Neuronal stem cell (in vitro differentiated cells): ENCODE data around the gene SMAD6.

Experiments
- DNase-seq: peaks from one replicate; pipeline ENCODE4 v3.0.0-alpha.2; 2013; ENCODE audit warnings: low spot score
- H2AFZ ChIP-seq: one replicate; pipeline ENCODE4 v1.6.1; 2013; ENCODE audit warnings: mild to moderate bottlenecking, low read length, inconsistent platforms
- H2AK5ac ChIP-seq: 2 replicates; pipeline ENCODE4 v1.6.1; 2013; ENCODE audit warnings: low read depth, mild to moderate bottlenecking, inconsistent platforms, low read length, moderate library complexity, mixed read lengths
- H2BK120ac ChIP-seq: 2 replicates; pipeline ENCODE4 v1.6.1; 2013; ENCODE audit warnings: low read depth, mild to moderate bottlenecking, inconsistent platforms, low read length, moderate library complexity, mixed read lengths
- H2BK12ac ChIP-seq: one replicate; pipeline ENCODE4 v1.6.1; 2013; ENCODE audit warnings: low read length, inconsistent platforms
- H2BK15ac ChIP-seq: 2 replicates; pipeline ENCODE4 v1.6.1; 2013; ENCODE audit warnings: mild to moderate bottlenecking, low read length, inconsistent platforms, mixed read lengths
- H2BK5ac ChIP-seq: one replicate; pipeline ENCODE4 v1.6.1; 2013; ENCODE audit warnings: inconsistent platforms, mild to moderate bottlenecking, low read length, moderate library complexity
- H3K14ac ChIP-seq: one replicate; pipeline ENCODE4 v1.6.1; 2013; ENCODE audit warnings: low read length, inconsistent platforms
- H3K18ac ChIP-seq: 2 replicates; pipeline ENCODE4 v1.6.1; 2013; ENCODE audit warnings: low read length, inconsistent platforms
- H3K23ac ChIP-seq: 2 replicates; pipeline ENCODE4 v1.6.1; 2013; ENCODE audit warnings: low read depth, mild to moderate bottlenecking, mixed read lengths, low read length, inconsistent platforms; ENCODE audit not compliant: poor library complexity
- H3K27ac ChIP-seq: replicated peaks from 3 replicates; pipeline ENCODE4 v1.5.1; 2013; ENCODE audit warnings: low read length, inconsistent platforms
- H3K27me3 ChIP-seq, 3 experiments: 2 replicates each; pipeline ENCODE4 v1.6.1; 2013; ENCODE audit warnings: low read length in 3 of 3, mild to moderate bottlenecking in 2 of 3, inconsistent platforms in 1 of 3, low read depth in 1 of 3, mixed read lengths in 1 of 3, moderate library complexity in 1 of 3; ENCODE audit not compliant: control insufficient read depth in 3 of 3, insufficient read depth in 3 of 3
- H3K36me3 ChIP-seq, 2 donors: replicated peaks in 1 of 2; 2 replicates each; pipeline ENCODE4 v1.6.1; 2013; ENCODE audit warnings: low read length in 2 of 2; ENCODE audit not compliant: control insufficient read depth in 2 of 2, insufficient read depth in 2 of 2
- H3K4ac ChIP-seq: 2 replicates; pipeline ENCODE4 v1.6.1; 2013; ENCODE audit warnings: inconsistent platforms, mild to moderate bottlenecking, low read length, moderate library complexity
- H3K4me1 ChIP-seq, 2 donors: 1 replicate in 1 of 2; 2 replicates in 1 of 2; pipeline ENCODE4 v1.6.1; 2013; ENCODE audit warnings: low read length in 2 of 2, low read depth in 1 of 2; ENCODE audit not compliant: control insufficient read depth in 2 of 2, insufficient read depth in 1 of 2
- H3K4me2 ChIP-seq: one replicate; pipeline ENCODE4 v1.6.1; 2013; ENCODE audit warnings: mild to moderate bottlenecking, low read length, inconsistent platforms; ENCODE audit not compliant: insufficient read depth, poor library complexity, severe bottlenecking
- H3K4me3 ChIP-seq, 2 donors: 2 replicates each; pipeline ENCODE4 v1.5.1; 2013; ENCODE audit warnings: low read length in 2 of 2, mild to moderate bottlenecking in 2 of 2, inconsistent platforms in 1 of 2, moderate library complexity in 1 of 2
- H3K79me1 ChIP-seq: one replicate; pipeline ENCODE4 v1.6.1; 2013; ENCODE audit warnings: low read depth, mild to moderate bottlenecking, inconsistent platforms, low read length, moderate library complexity
- H3K9ac ChIP-seq: one replicate; pipeline ENCODE4 v1.6.1; 2013; ENCODE audit warnings: mild to moderate bottlenecking, low read depth, low read length, inconsistent platforms; ENCODE audit not compliant: poor library complexity
- H3K9me3 ChIP-seq, 2 donors: replicated peaks in 1 of 2; 2 replicates each; pipeline versions ENCODE3 to v1.6.1; 2013; ENCODE audit warnings: low read length in 2 of 2, mild to moderate bottlenecking in 2 of 2, inconsistent platforms in 1 of 2, low read depth in 1 of 2, mixed read lengths in 1 of 2, moderate library complexity in 1 of 2; ENCODE audit not compliant: control insufficient read depth in 2 of 2, insufficient read depth in 1 of 2
- H4K8ac ChIP-seq: one replicate; pipeline ENCODE4 v1.6.1; 2013; ENCODE audit warnings: low read depth, mild to moderate bottlenecking, inconsistent platforms, low read length, moderate library complexity
- H4K91ac ChIP-seq: one replicate; pipeline ENCODE4 v1.6.1; 2013; ENCODE audit warnings: low read length, low read depth, mild to moderate bottlenecking, inconsistent platforms; ENCODE audit not compliant: poor library complexity
- WGBS, 2 donors: extraction: QIAGEN DNeasy Blood & Tissue Kit; methylation state at CpG; one replicate each; pipeline ENCODE4 v1.1.7; 2013; ENCODE audit warnings: missing lambda C conversion rate in 2 of 2, mixed read lengths in 1 of 2; ENCODE audit not compliant: insufficient read length in 2 of 2, insufficient replicate concordance in 1 of 2; ENCODE audit errors: extremely low coverage in 2 of 2; 5-methylcytosine and 5-hydroxymethylcytosine counted together

SMAD6 gene

GRCh38 chr15:66654361-66654738, 47.7 kb upstream of the SMAD6 start:
- Histone ChIP-seq H4K91ac (no peak overlapping the region), H3K4me2 (no peak overlapping the region), H3K23ac (peak overlapping the region; percentile 2), H3K14ac (no peak overlapping the region), H3K36me3 (no peaks in the 10 kb centered on the region), H3K27me3 (no peaks in the 10 kb centered on the region), H3K18ac (peak overlapping the region; percentile 22), H2BK5ac (no peak overlapping the region), H3K9ac (no peak overlapping the region), H2BK12ac (no peak overlapping the region), H2AFZ (peak overlapping the region; percentile 9), H3K4ac (no peak overlapping the region), H3K79me1 (no peaks in the 10 kb centered on the region), H2BK15ac (peak overlapping the region; percentile 2), H3K4me1 (peaks cover 38 to 48% of the 10 kb centered on the region in 2 donors), H4K8ac (no peak overlapping the region), H3K27ac (no peak overlapping the region), H2BK120ac (no peak overlapping the region), H3K9me3 (no peaks in the 10 kb centered on the region), H2AK5ac (peak overlapping the region; percentile 28), H3K4me3 (no peak overlapping the region)
- no CpG with 5 or more reads among the region's 12 CpGs for WGBS, 2 donors
- no peak for DNase-seq

DNA sequence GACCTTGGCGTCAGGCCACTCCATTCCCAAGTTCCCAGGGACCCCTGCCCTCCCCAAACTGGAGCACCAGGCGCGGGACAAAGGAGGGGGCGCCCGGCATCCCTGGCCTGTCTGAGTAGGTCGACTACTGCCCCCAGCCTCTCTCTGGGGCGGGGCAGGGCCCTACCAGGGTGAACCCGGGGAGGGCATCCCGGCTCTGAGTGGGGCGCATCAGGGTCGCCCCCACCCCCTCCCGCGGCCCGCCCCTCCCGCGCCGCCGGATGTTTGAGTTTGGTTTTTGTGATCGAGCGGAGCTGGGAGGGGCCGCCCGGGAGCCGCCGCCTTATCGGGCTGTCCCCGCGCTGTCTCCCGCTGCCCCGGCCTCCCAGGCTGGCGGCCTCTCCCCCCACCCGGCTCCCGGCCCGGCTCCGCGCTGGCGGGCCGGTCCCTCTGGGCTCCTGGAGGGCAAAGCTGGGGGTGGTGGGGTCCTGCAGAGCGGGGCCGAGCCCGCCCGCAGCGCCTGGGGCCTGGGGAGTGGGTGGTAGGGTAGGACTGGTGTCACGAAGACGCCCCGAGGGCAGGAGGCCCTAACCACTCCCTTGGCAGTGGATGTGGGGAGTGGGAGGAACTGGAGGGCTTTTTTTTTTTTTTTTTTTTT, 47.2 kb upstream of the SMAD6 start:
- no peaks in the 10 kb centered on the region for H3K36me3 ChIP-seq
- no peaks in the 10 kb centered on the region for H3K79me1 ChIP-seq
- whole genome bisulfite sequencing, 2 donors, result no CpG with 5 or more reads among the region's 45 CpGs
- H3K4me3 ChIP-seq, result no peak overlapping the region
- no peak overlapping the region for H2BK5ac ChIP-seq
- no peak overlapping the region for H3K14ac ChIP-seq
- peak overlapping the region; percentile 28 for H2AK5ac ChIP-seq
- no peak overlapping the region for H3K9ac ChIP-seq
- no peaks in the 10 kb centered on the region for H3K9me3 ChIP-seq
- peak overlapping the region; percentile 51 for H3K4me2 ChIP-seq
- H2BK120ac ChIP-seq, result no peak overlapping the region
- no peak overlapping the region for H2BK12ac ChIP-seq
- H3K4ac ChIP-seq, result no peak overlapping the region
- peak overlapping the region; percentile 89 for H3K18ac ChIP-seq
- H2BK15ac ChIP-seq, result peak overlapping the region; percentile 2
- H3K27me3 ChIP-seq, result no peaks in the 10 kb centered on the region
- H3K23ac ChIP-seq, result peak overlapping the region; percentile 2
- H4K91ac ChIP-seq, result no peak overlapping the region
- H3K4me1 ChIP-seq, result peaks cover 37 to 44% of the 10 kb centered on the region in 2 donors
- H3K27ac ChIP-seq, result no peak overlapping the region
- DNase-seq, result no peak
- H2AFZ ChIP-seq, result peak overlapping the region; percentile 9
- H4K8ac ChIP-seq, result no peak overlapping the region

DNA sequence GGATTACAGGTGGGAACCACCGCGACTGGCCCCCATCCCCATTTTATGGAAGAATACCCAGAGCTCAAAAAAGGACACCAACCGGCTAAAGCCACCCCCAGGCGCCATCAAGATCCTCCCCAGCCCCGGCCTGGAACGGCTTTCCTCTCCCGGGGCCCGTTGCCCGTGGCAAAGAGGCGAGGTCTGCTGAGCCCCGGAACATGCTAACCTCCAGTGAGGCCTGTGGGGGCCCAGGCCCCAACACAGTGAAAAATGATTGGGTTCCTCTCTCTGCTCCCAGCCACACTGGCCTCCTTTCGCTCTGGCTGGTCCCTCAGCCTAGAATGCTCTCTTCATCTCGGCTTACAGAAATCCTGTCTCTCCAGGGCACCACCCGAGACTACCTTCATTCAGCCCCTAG, 46.5 kb upstream of the SMAD6 start:
- Histone ChIP-seq H3K4me1 (peaks cover 32 to 38% of the 10 kb centered on the region in 2 donors), H3K9me3 (no peaks in the 10 kb centered on the region)
- no CpG with 5 or more reads among the region's 14 CpGs for WGBS, 2 donors

DNA sequence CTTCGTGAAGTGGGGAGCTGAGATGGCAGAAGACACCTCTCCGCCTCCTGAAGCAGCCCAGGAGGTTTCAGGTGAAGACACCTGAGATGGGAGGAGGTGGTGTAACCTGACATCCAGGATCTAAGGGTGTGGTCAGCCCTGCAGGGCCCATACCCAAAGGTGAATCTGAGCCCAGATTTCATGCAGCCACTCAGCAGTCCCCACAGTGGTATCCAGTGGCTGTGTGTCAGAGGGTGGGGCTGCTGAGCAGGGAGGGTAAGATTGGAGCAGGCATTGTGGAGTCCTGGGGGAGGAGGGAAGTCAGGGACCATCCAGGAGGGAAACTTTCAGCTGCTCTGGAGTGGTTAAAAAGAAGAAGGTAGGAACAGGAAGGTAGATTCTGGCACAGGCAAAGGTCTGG, 46.0 kb upstream of the SMAD6 start:
- Histone ChIP-seq H3K9me3 (no peaks in the 10 kb centered on the region), H2BK12ac (no peak overlapping the region), H3K9ac (no peak overlapping the region), H2BK5ac (no peak overlapping the region), H2AK5ac (no peak overlapping the region), H3K14ac (no peak overlapping the region), H2BK15ac (peak overlapping the region; percentile 26), H3K36me3 (no peaks in the 10 kb centered on the region), H3K27ac (no peak overlapping the region), H3K79me1 (no peaks in the 10 kb centered on the region), H3K4me3 (no peak overlapping the region), H3K27me3 (no peaks in the 10 kb centered on the region), H3K4ac (no peak overlapping the region), H2BK120ac (no peak overlapping the region), H4K91ac (no peak overlapping the region), H3K23ac (no peak overlapping the region), H2AFZ (peak overlapping the region; percentile 73), H3K18ac (no peak overlapping the region), H4K8ac (no peak overlapping the region), H3K4me1 (peaks cover 31 to 37% of the 10 kb centered on the region in 2 donors), H3K4me2 (no peak overlapping the region)
- WGBS, 2 donors, result no CpG with 5 or more reads among the region's 2 CpGs
- no peak for DNase-seq

More for the DNA sequence above, 46.5 kb upstream of the SMAD6 start:
- peak overlapping the region; percentile 26 for H2BK15ac ChIP-seq
- no peak overlapping the region for H3K4me2 ChIP-seq
- H3K79me1 ChIP-seq, result no peaks in the 10 kb centered on the region
- no peak overlapping the region for H2AK5ac ChIP-seq
- H3K9ac ChIP-seq, result no peak overlapping the region
- no peak overlapping the region for H3K14ac ChIP-seq
- no peak overlapping the region for H3K27ac ChIP-seq
- no peak overlapping the region for H3K4ac ChIP-seq
- H4K8ac ChIP-seq, result no peak overlapping the region
- H3K27me3 ChIP-seq, result no peaks in the 10 kb centered on the region
- no peak overlapping the region for H2BK5ac ChIP-seq
- H2BK120ac ChIP-seq, result no peak overlapping the region
- DNase-seq, result no peak
- H2BK12ac ChIP-seq, result no peak overlapping the region
- peak overlapping the region; percentile 58 for H3K18ac ChIP-seq
- H4K91ac ChIP-seq, result no peak overlapping the region
- no peaks in the 10 kb centered on the region for H3K36me3 ChIP-seq
- H3K23ac ChIP-seq, result no peak overlapping the region
- no peak overlapping the region for H3K4me3 ChIP-seq
- H2AFZ ChIP-seq, result peak overlapping the region; percentile 73
